Measurements from ENCODE around the gene CASKIN1. TPM values are rescaled to one million over a fixed set of nuclear protein-coding genes. Genes with fewer than 3 reads are reported as not detected.

CASKIN1 gene
- total RNA-seq, 4 donors from 2014 or later, result 0.12 to 0.19 (median 0.14) TPM

- no peak for ATAC-seq (ENCODE audit: low FRiP score)
- DNase-seq (ENCODE audit: low spot score), result no peak
- no peak for TF ChIP-seq CTCF (IDR thresholded peaks at IDR 0.05)
Observed at GRCh38 chr16:2173916-2174315, 22.5 kb downstream of the CASKIN1 start.

GRCh38 chr16:2173366-2173765 is 23.0 kb downstream of the CASKIN1 start:
- no peak for DNase-seq (ENCODE audit: low spot score)
- ATAC-seq (ENCODE audit: low FRiP score), result no peak
- no peak for TF ChIP-seq CTCF (IDR thresholded peaks at IDR 0.05)

- ATAC-seq (ENCODE audit: low FRiP score) (no peak), DNase-seq (ENCODE audit: low spot score) (no peak)
- TF ChIP-seq CTCF (IDR thresholded peaks at IDR 0.05), result no peak
Observed at GRCh38 chr16:2172688-2173335, 23.6 kb downstream of the CASKIN1 start.

GRCh38 chr16:2171601-2172178 is 24.7 kb downstream of the CASKIN1 start:
- ATAC-seq (ENCODE audit: low FRiP score) (no peak), DNase-seq (ENCODE audit: low spot score) (no peak)
- no peak for TF ChIP-seq CTCF (IDR thresholded peaks at IDR 0.05)

GRCh38 chr16:2170587-2171435 is 25.6 kb downstream of the CASKIN1 start:
- ATAC-seq (ENCODE audit: low FRiP score) (no peak), DNase-seq (ENCODE audit: low spot score) (no peak)
- no peak for TF ChIP-seq CTCF (IDR thresholded peaks at IDR 0.05)

- ATAC-seq (ENCODE audit: low FRiP score) (peak; percentile 20), DNase-seq (ENCODE audit: low spot score) (no peak)
- no peak for TF ChIP-seq CTCF (IDR thresholded peaks at IDR 0.05)
Observed at GRCh38 chr16:2170080-2170479, 26.3 kb downstream of the CASKIN1 start.

Data from omental fat pad (tissue), 4 donors.